Neuronal stem cell (in vitro differentiated cells): ENCODE results near the gene TSC1.

Source experiments
- DNase-seq: peaks from one replicate; pipeline ENCODE4 v3.0.0-alpha.2; 2013; ENCODE audit warnings: low spot score
- H2AFZ ChIP-seq: one replicate; pipeline ENCODE4 v1.6.1; 2013; ENCODE audit warnings: mild to moderate bottlenecking, low read length, inconsistent platforms
- H2AK5ac ChIP-seq: 2 replicates; pipeline ENCODE4 v1.6.1; 2013; ENCODE audit warnings: low read depth, mild to moderate bottlenecking, inconsistent platforms, low read length, moderate library complexity, mixed read lengths
- H2BK120ac ChIP-seq: 2 replicates; pipeline ENCODE4 v1.6.1; 2013; ENCODE audit warnings: low read depth, mild to moderate bottlenecking, inconsistent platforms, low read length, moderate library complexity, mixed read lengths
- H2BK12ac ChIP-seq: one replicate; pipeline ENCODE4 v1.6.1; 2013; ENCODE audit warnings: low read length, inconsistent platforms
- H2BK15ac ChIP-seq: 2 replicates; pipeline ENCODE4 v1.6.1; 2013; ENCODE audit warnings: mild to moderate bottlenecking, low read length, inconsistent platforms, mixed read lengths
- H2BK5ac ChIP-seq: one replicate; pipeline ENCODE4 v1.6.1; 2013; ENCODE audit warnings: inconsistent platforms, mild to moderate bottlenecking, low read length, moderate library complexity
- H3K14ac ChIP-seq: one replicate; pipeline ENCODE4 v1.6.1; 2013; ENCODE audit warnings: low read length, inconsistent platforms
- H3K18ac ChIP-seq: 2 replicates; pipeline ENCODE4 v1.6.1; 2013; ENCODE audit warnings: low read length, inconsistent platforms
- H3K23ac ChIP-seq: 2 replicates; pipeline ENCODE4 v1.6.1; 2013; ENCODE audit warnings: low read depth, mild to moderate bottlenecking, mixed read lengths, low read length, inconsistent platforms; ENCODE audit not compliant: poor library complexity
- H3K27ac ChIP-seq: replicated peaks from 3 replicates; pipeline ENCODE4 v1.5.1; 2013; ENCODE audit warnings: low read length, inconsistent platforms
- H3K27me3 ChIP-seq, 3 experiments: 2 replicates each; pipeline ENCODE4 v1.6.1; 2013; ENCODE audit warnings: low read length in 3 of 3, mild to moderate bottlenecking in 2 of 3, inconsistent platforms in 1 of 3, low read depth in 1 of 3, mixed read lengths in 1 of 3, moderate library complexity in 1 of 3; ENCODE audit not compliant: control insufficient read depth in 3 of 3, insufficient read depth in 3 of 3
- H3K36me3 ChIP-seq, 2 donors: replicated peaks in 1 of 2; 2 replicates each; pipeline ENCODE4 v1.6.1; 2013; ENCODE audit warnings: low read length in 2 of 2; ENCODE audit not compliant: control insufficient read depth in 2 of 2, insufficient read depth in 2 of 2
- H3K4ac ChIP-seq: 2 replicates; pipeline ENCODE4 v1.6.1; 2013; ENCODE audit warnings: inconsistent platforms, mild to moderate bottlenecking, low read length, moderate library complexity
- H3K4me1 ChIP-seq, 2 donors: 1 replicate in 1 of 2; 2 replicates in 1 of 2; pipeline ENCODE4 v1.6.1; 2013; ENCODE audit warnings: low read length in 2 of 2, low read depth in 1 of 2; ENCODE audit not compliant: control insufficient read depth in 2 of 2, insufficient read depth in 1 of 2
- H3K4me2 ChIP-seq: one replicate; pipeline ENCODE4 v1.6.1; 2013; ENCODE audit warnings: mild to moderate bottlenecking, low read length, inconsistent platforms; ENCODE audit not compliant: insufficient read depth, poor library complexity, severe bottlenecking
- H3K4me3 ChIP-seq, 2 donors: 2 replicates each; pipeline ENCODE4 v1.5.1; 2013; ENCODE audit warnings: low read length in 2 of 2, mild to moderate bottlenecking in 2 of 2, inconsistent platforms in 1 of 2, moderate library complexity in 1 of 2
- H3K79me1 ChIP-seq: one replicate; pipeline ENCODE4 v1.6.1; 2013; ENCODE audit warnings: low read depth, mild to moderate bottlenecking, inconsistent platforms, low read length, moderate library complexity
- H3K9ac ChIP-seq: one replicate; pipeline ENCODE4 v1.6.1; 2013; ENCODE audit warnings: mild to moderate bottlenecking, low read depth, low read length, inconsistent platforms; ENCODE audit not compliant: poor library complexity
- H3K9me3 ChIP-seq, 2 donors: replicated peaks in 1 of 2; 2 replicates each; pipeline versions ENCODE3 to v1.6.1; 2013; ENCODE audit warnings: low read length in 2 of 2, mild to moderate bottlenecking in 2 of 2, inconsistent platforms in 1 of 2, low read depth in 1 of 2, mixed read lengths in 1 of 2, moderate library complexity in 1 of 2; ENCODE audit not compliant: control insufficient read depth in 2 of 2, insufficient read depth in 1 of 2
- H4K8ac ChIP-seq: one replicate; pipeline ENCODE4 v1.6.1; 2013; ENCODE audit warnings: low read depth, mild to moderate bottlenecking, inconsistent platforms, low read length, moderate library complexity
- H4K91ac ChIP-seq: one replicate; pipeline ENCODE4 v1.6.1; 2013; ENCODE audit warnings: low read length, low read depth, mild to moderate bottlenecking, inconsistent platforms; ENCODE audit not compliant: poor library complexity
- WGBS, 2 donors: extraction: QIAGEN DNeasy Blood & Tissue Kit; methylation state at CpG; one replicate each; pipeline ENCODE4 v1.1.7; 2013; ENCODE audit warnings: missing lambda C conversion rate in 2 of 2, mixed read lengths in 1 of 2; ENCODE audit not compliant: insufficient read length in 2 of 2, insufficient replicate concordance in 1 of 2; ENCODE audit errors: extremely low coverage in 2 of 2; 5-methylcytosine and 5-hydroxymethylcytosine counted together

TSC1 gene

GRCh38 chr9:132948482-132949050 lies 4.2 kb upstream of the TSC1 start:
- Histone ChIP-seq H2BK15ac (peak overlapping the region; percentile 88), H3K18ac (peak overlapping the region; percentile 70), H4K91ac (peak overlapping the region; percentile 86), H2AFZ (peak overlapping the region; percentile 3), H4K8ac (peak overlapping the region; percentile 30), H2BK5ac (peak overlapping the region; percentile 45), H2BK12ac (peak overlapping the region; percentile 81), H3K4me1 (peaks cover 9 to 11% of the 10 kb centered on the region in 2 donors), H3K79me1 (peaks cover 5% of the 10 kb centered on the region), H3K9me3 (no peaks in the 10 kb centered on the region), H3K36me3 (no peaks in the 10 kb centered on the region), H2BK120ac (peak overlapping the region; percentile 63), H3K23ac (peak overlapping the region; percentile 81), H3K9ac (peak overlapping the region; percentile 17), H3K4ac (peak overlapping the region; percentile 80), H3K27me3 (no peaks in the 10 kb centered on the region), H3K4me2 (no peak overlapping the region), H3K27ac (no peak overlapping the region), H2AK5ac (peak overlapping the region; percentile 93), H3K4me3 (no peak overlapping the region), H3K14ac (peak overlapping the region; percentile 12)
- no CpG with 5 or more reads among the region's 18 CpGs for WGBS, 2 donors
- DNase-seq: no peak

DNA sequence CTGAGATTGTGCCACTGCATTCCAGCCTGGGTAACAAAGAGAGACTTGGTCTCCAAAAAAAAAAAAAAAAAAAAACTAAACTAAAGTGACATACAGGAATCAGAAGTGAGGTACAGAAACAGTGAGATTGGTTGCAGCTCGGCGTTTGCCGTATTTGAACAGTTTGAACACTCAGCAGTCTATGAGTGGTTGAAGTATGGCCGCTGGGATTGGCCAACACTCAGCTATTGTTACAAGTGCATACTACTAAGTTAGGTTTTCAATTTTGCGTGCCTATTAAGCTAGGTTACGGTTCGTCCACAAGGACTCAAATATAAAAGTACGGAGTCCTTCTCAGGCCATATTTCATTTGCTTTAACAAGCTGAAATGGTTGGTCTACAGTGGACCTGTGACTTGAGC lies 3.3 kb upstream of the TSC1 start:
- H3K27ac ChIP-seq: no peak overlapping the region
- no peak overlapping the region for H3K18ac ChIP-seq
- no peak overlapping the region for H3K4me2 ChIP-seq
- no peak overlapping the region for H3K9ac ChIP-seq
- no CpG with 5 or more reads among the region's 8 CpGs for WGBS, 2 donors
- H2AK5ac ChIP-seq: no peak overlapping the region
- no peak for DNase-seq
- peaks cover 5% of the 10 kb centered on the region for H3K79me1 ChIP-seq
- H2AFZ ChIP-seq: peak overlapping the region; percentile 3
- H3K9me3 ChIP-seq: no peaks in the 10 kb centered on the region
- no peak overlapping the region for H2BK120ac ChIP-seq
- H3K14ac ChIP-seq: no peak overlapping the region
- no peak overlapping the region for H4K91ac ChIP-seq
- no peak overlapping the region for H3K4ac ChIP-seq
- peaks cover 11 to 14% of the 10 kb centered on the region in 2 donors for H3K4me1 ChIP-seq
- no peak overlapping the region for H4K8ac ChIP-seq
- no peak overlapping the region for H2BK12ac ChIP-seq
- H3K36me3 ChIP-seq: no peaks in the 10 kb centered on the region
- H3K23ac ChIP-seq: no peak overlapping the region
- H3K4me3 ChIP-seq: no peak overlapping the region
- H3K27me3 ChIP-seq: no peaks in the 10 kb centered on the region
- H2BK15ac ChIP-seq: no peak overlapping the region
- H2BK5ac ChIP-seq: no peak overlapping the region

DNA sequence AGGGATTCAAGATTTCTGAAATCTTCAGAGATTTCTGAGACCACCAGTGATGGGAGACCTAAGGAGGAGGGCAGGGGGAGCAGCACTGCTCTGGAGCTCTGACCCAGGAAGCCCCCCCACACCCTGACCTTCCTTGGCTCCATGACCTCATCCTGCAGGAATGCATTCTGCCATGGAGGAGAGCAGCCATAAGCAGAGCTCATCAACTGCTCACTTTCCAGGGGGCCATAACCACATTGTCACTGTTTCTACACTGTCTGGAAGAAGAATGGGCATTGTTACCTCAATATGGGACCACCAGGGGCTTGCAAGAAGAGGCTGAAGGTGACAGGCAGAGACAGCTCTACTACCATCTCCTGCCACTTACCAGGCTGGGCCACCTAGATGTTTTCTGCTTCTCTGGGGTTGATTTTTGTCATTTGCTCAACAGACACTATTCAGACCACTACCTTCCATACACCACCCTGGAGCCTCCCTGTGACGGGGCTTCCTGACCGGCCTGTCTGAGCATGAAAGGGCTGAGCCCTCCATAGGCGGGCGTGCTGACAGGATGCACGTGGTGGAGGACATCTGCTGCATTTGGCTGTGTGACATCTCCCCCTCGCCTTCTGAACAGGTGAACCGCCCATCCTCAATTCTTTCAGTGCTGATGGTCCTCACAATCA lies 2.3 kb upstream of the TSC1 start:
- H3K9me3 ChIP-seq: no peaks in the 10 kb centered on the region
- H4K91ac ChIP-seq: no peak overlapping the region
- H3K36me3 ChIP-seq: no peaks in the 10 kb centered on the region
- H2BK15ac ChIP-seq: no peak overlapping the region
- no peak overlapping the region for H3K27ac ChIP-seq
- H3K14ac ChIP-seq: no peak overlapping the region
- H3K4me2 ChIP-seq: no peak overlapping the region
- H2BK12ac ChIP-seq: no peak overlapping the region
- H2BK5ac ChIP-seq: no peak overlapping the region
- DNase-seq: peak; percentile 26
- peak overlapping the region; percentile 56 for H2AK5ac ChIP-seq
- H3K18ac ChIP-seq: peak overlapping the region; percentile 79
- H2BK120ac ChIP-seq: peak overlapping the region; percentile 61
- peak overlapping the region in 1 of 2 donors; percentile 38 for H3K4me3 ChIP-seq
- peaks cover 5% of the 10 kb centered on the region for H3K79me1 ChIP-seq
- peak overlapping the region; percentile 76 for H3K9ac ChIP-seq
- H3K4ac ChIP-seq: no peak overlapping the region
- no peaks in the 10 kb centered on the region for H3K27me3 ChIP-seq
- no peak overlapping the region for H3K23ac ChIP-seq
- peak overlapping the region; percentile 64 for H2AFZ ChIP-seq
- H4K8ac ChIP-seq: no peak overlapping the region
- WGBS, 2 donors: no CpG with 5 or more reads among the region's 7 CpGs
- H3K4me1 ChIP-seq: peaks cover 11 to 15% of the 10 kb centered on the region in 2 donors

DNA sequence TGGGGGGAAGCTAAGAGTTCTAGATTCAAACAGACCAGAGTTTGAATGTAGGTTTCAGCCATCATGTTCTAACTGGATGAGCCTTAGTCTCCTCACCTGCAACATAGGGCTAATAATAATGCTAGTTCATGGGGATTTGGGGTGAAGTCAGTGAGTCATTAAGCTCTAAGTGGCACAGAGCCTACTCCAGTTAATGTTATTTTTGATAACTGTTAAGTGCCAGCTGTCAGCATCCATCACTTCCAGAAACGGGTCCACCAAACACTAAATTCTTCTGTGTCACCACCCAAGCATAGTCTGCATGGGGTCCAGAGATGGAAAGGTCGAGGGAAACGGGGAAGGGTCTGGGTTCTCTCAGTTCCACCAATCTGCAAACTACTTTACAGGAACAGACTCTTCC lies 1.8 kb upstream of the TSC1 start:
- no peak overlapping the region for H3K27ac ChIP-seq
- H2BK15ac ChIP-seq: no peak overlapping the region
- peak overlapping the region; percentile 64 for H2AFZ ChIP-seq
- no peak for DNase-seq
- peak overlapping the region; percentile 2 for H2AK5ac ChIP-seq
- no CpG with 5 or more reads among the region's 3 CpGs for WGBS, 2 donors
- H2BK120ac ChIP-seq: no peak overlapping the region
- H3K79me1 ChIP-seq: peaks cover 5% of the 10 kb centered on the region
- H3K4me3 ChIP-seq: no peak overlapping the region
- H3K9ac ChIP-seq: no peak overlapping the region
- no peak overlapping the region for H3K4ac ChIP-seq
- no peak overlapping the region for H3K23ac ChIP-seq
- H3K14ac ChIP-seq: no peak overlapping the region
- H2BK5ac ChIP-seq: no peak overlapping the region
- no peaks in the 10 kb centered on the region for H3K9me3 ChIP-seq
- no peak overlapping the region for H4K91ac ChIP-seq
- H4K8ac ChIP-seq: no peak overlapping the region
- H3K18ac ChIP-seq: no peak overlapping the region
- no peak overlapping the region for H2BK12ac ChIP-seq
- H3K4me2 ChIP-seq: no peak overlapping the region
- no peaks in the 10 kb centered on the region for H3K27me3 ChIP-seq
- H3K36me3 ChIP-seq: no peaks in the 10 kb centered on the region
- peaks cover 11 to 15% of the 10 kb centered on the region in 2 donors for H3K4me1 ChIP-seq
